Stimulated activated CD8-positive, alpha-beta memory T cell treated with anti-CD3 and anti-CD28 coated beads, Interleukin-4, amount 100 ng/mL, for 48 hours (primary cell): ENCODE data around the gene CCDC39.

ENCODE experiments used
- DNase-seq: peaks from one replicate; pipeline ENCODE4 v3.0.0-alpha.2; 2020

Gene CCDC39

GRCh38 chr3:180679178-180680096 is at the start of gene CCDC39:
TSS of gene CCDC39 (minus strand) at chr3:180679489. CDS start at chr3:180679380, 109 bp downstream.
- DNase-seq = peak; percentile 86

GRCh38 chr3:180720012-180720411 is 40.7 kb upstream of the CCDC39 start:
- DNase-seq = no peak

DNA sequence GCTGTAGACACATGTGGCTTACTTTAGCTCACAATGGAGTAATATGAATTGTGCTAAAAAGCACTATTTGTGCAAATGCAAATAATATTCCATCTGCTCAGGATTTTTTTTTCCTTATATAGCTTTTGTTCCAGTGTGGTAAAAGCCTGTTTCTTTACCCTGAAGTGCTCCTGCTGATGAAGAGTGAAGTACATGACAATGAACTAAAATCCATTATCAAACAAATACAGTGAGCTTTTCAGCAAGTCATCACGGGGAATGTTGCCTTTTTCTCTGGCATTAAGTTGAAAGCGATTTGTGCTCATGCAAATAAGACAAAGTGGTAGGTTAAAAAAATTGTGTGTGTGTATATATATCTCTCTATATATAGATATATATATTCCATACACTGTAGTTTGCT is 28.6 kb upstream of the CCDC39 start:
- no peak for DNase-seq

GRCh38 chr3:180705619-180706018 is 26.3 kb upstream of the CCDC39 start:
- no peak for DNase-seq

- DNase-seq = no peak
Observed at GRCh38 chr3:180704532-180704931, 25.2 kb upstream of the CCDC39 start.

- DNase-seq = no peak
Observed at GRCh38 chr3:180700941-180701340, 21.7 kb upstream of the CCDC39 start.

DNA sequence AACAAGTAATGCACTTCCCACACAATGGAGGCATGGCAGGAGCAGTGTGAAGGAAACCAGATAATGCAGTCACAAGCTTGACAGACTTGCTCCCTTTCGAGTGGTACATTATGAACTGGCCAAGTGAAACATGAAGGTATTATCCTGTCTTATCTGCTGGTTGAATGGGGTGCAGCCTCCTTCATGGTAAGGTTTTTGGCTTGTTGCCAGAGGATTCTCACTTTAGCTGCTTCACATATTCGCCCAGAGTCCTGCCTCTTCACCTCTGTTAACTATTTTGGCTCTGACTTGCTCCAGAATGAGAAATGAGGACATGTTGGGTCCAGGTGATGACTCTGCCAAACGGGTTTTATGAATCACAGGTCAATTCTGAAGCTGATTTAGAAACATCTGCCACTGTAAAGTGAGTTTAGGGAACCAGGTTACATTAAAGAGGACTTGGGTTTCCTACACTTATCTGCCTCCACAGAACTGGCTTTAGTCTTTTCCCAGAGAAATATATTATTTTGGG is 19.5 kb upstream of the CCDC39 start:
- no peak for DNase-seq

DNA sequence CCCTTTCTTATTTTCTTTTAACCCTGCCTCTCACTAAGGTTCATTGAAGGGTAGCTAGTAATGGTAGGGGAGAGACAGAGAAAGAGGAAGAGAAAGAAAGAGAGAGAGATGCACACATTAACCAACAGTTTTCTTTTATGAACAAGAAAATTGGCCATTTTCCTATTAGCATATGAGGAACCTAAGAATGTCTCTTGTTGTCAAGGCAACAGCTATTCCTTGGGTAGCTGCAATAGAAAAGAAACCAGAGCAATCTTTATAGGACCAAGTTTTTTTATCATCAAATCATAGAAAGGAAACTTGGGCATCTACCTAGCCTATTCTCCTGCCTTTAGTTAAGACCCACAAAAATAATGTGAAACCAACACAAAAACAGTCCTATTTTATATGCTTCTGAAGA is 15.0 kb upstream of the CCDC39 start:
- no peak for DNase-seq

DNA sequence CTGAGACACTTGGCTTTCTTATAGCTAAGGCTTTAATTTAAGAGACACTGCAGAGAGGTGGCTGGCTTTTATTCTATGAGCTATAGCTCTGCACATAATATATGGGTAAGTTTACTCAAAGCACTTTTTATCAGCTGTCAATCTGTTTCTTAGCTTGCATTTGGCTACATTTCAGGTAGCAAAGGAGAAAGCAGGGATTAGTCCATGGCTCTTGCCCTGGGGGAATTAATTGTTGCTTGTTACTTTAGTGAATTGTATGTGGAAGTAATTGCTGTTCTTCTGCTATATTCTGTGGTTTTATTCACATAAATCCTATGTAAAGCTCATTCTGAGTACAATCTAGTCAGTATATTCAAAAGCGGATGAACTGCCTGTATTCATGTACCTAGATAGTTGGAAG is 14.4 kb upstream of the CCDC39 start:
- DNase-seq = no peak

DNA sequence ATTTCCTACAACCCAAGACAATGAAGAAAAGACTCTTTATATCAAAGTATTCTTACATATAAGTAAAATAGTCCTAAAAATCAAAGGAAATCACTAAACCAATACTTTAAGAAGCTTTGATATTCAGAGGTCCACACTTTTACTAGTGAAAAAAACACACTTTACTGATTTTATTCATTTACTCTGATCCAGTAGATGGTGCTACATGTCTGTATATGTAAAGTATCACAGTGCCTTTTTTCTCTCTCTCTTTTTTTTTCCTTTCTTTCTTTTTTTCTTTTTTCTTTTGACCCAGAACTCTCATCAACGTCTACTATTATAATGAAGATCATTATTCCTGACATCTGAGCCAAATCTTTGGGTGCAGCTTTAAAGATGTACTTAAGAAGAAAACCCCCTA is 10.8 kb upstream of the CCDC39 start:
- no peak for DNase-seq

DNA sequence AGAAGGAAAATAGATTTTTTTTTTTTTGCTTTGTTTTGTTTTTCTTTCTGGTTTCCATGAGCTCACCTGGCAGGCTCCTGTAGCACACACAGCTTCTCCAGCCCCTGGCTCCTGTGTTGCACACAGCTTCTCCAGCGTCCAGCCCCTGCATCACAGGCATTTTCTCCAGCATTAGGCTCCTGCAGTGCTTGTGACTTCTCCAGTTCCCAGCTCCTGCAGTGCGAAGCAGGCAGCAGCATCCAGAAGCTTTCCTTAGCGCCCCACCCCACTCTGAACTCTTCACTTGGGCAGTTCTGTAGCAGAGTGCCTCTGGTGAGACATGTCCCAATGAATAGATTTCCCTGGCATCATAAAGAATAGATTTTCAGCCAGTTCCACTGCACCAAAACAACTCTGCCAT is 5.5 kb upstream of the CCDC39 start:
- no peak for DNase-seq

GRCh38 chr3:180683816-180684215 is 4.5 kb upstream of the CCDC39 start:
- DNase-seq = no peak

DNA sequence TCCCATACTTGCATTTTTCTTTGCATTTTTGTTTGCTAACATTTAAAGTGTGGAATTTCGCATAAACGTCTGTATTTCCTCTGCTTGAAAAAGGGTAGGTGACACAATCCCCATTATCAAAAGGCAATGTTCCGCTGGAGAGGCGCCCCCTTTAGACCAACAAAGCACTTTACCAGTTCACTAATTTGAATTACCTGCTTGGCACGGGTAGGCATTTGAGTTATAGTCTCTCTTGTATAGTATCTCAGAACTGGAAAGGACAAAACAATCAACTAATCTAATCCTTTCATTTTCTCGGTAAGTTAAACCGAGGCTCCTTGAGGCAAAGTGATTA is 775 bp upstream of the CCDC39 start:
- no peak for DNase-seq

GRCh38 chr3:180678231-180678630 is 1.1 kb downstream of the CCDC39 start:
- DNase-seq = no peak

DNA sequence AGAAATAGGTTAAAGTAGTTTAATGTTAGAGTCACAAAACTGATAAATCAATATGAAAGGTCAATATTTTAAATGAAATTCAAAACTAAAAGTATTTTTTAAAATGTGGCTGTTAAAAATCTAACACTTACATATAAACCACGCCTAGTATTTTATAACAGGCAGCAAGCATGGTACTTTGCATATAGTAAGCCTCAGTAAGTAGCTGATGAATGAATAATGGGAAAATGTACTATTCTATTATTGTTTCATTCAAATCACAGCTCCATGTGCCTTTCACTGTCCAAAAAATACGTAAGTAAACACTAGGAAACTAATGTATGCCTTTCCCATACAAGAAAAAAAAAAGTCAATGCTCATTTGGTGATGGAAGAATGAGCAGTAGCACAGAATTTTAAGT is 17.8 kb downstream of the CCDC39 start:
- no peak for DNase-seq

DNA sequence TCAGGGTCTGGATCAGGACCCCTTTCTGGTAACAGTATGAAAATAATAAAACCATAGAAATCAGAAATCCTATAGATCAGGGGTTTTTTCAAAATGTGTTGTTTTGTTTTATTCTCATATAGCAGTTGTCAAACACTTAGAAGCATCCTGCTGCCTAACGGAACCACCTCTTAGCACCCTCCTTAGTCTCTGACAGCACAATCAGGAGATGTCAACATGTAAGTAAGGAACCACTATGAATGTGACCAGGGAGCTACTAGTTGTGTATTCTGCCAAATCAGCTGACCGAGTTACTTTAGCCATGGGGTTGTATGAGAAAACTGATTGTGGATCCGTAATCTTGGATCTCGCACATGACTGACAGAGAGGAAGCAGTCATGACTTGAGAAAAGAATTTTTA is 22.2 kb downstream of the CCDC39 start:
- DNase-seq = no peak

DNA sequence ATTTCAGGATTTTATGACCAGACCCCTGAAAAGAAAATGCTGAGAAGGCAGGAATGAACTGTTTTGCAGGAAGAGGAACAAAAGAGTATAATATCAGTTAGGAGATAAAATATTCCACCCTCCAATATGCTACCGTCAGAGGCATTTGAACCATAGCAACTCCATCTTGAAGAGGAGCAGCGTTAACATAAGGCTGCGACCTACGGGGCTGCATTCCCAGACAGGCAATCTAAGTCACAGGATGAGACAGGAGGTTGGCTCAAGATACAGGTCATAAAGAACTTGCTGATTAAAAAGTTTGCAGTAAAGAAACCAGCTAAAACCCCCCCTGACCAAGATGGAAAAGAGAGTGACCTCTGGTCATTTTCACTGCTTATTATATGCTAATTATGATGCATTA is 22.9 kb downstream of the CCDC39 start:
- DNase-seq = no peak

DNA sequence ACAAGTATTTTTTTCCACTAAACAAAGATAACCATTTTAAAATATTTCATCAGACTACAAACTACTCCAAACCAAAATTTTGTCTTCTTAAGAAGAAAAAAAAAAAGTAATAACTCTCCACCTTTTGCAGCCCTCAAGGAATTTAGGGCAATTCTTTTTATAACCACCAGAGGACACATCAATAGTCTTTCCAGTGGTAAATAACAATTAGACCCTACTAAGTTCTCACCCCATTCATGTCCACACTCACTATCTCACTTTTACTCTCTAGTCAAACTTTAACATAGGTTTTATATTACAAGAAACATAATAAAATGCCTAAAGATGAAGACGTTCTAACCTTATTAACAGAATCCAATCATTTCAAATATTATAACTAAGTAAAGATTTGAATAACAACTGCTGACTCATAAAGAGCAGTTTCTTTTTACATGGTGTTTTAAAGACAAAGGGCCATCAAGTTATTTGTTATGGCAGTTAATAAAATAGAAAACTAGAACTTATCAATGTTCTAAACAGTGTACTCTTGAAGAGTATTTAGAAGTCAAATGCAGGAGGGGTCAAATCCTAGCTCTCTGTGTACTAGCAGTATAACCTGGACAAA is 33.0 kb downstream of the CCDC39 start:
- DNase-seq = no peak

GRCh38 chr3:180640987-180641386 is 38.3 kb downstream of the CCDC39 start:
- no peak for DNase-seq

DNA sequence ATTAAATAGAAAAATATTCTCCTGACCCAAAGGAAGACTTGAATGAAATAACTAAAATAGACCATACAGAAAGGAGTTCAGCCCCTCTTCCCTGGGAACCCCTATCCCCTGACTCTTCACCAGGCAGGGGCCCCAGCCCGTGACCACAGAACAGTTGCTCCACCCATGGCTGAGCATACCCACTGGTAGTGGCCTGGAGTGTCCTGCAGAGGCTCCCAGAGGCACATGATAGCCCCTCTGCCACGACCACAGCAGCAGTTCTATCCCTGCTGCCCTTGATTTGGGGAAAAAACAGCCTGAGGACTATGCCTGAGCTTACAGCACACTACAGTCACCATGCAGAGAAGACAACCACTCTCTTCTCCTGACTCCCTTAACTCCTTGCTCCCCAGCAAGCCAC is 45.6 kb downstream of the CCDC39 start:
- no peak for DNase-seq

- DNase-seq = no peak
Observed at GRCh38 chr3:180631317-180631716, 48.0 kb downstream of the CCDC39 start.

DNA sequence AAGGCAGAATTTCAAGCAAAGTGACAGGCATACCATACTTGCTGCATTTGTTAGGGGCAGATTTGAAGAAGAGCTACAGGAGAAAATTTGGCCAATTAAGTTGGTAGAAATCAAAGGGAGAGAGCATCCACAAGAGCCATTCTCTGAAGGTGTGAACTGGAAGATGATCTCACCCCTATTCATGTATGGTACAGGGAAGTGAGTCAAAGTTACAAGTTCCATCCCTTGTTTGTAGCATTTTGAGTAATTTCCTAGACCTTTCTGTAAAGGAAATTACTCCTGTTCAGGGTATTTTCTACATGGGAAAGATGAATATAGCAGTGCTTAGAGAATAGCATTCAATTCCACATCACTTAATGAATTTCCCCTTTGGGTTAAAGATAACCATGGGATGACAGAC is 48.9 kb downstream of the CCDC39 start:
- no peak for DNase-seq

GRCh38 chr3:180626844-180627243 is 52.4 kb downstream of the CCDC39 start:
- DNase-seq = no peak

- DNase-seq = no peak
Observed at GRCh38 chr3:180624714-180625113, 54.6 kb downstream of the CCDC39 start.

DNA sequence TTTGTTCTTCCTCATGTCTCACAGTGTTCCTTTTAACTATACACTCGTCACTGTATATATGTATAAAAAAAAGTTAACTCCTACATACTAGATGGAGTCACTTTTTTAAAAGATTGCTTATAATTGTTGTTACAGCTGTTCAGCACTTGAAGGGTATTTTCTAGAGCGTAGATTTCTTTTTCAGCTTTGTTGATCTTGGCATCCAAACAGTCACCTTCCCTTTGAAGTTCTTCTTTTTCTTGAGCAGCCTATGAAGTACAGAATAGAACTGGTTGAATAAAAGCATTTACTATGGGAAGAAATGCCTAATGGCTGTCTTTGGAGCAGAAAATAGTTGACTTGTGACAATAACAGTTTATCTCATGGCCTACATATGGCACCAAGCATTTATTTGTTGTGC is 59.6 kb downstream of the CCDC39 start:
- DNase-seq = no peak
